ENCODE results near the gene GPR137C. TPM values are rescaled to one million over a fixed set of nuclear protein-coding genes. Genes with fewer than 3 reads are reported as not detected.

Gene GPR137C
- total RNA-seq, 1 donor from 2014 or later = 0.46 TPM

Other genes with a start within 250 kb of the GPR137C start
- gene PTGER2, start 238.5 kb upstream of the GPR137C start, total RNA-seq = 0.46 and 1.4 TPM in 2 replicates
- gene TXNDC16, start 331 bp upstream of the GPR137C start, total RNA-seq = 2.1 and 3.2 TPM in 2 replicates
- gene ERO1A, start 142.7 kb downstream of the GPR137C start, total RNA-seq = 82.7 and 94.5 TPM in 2 replicates
- gene PSMC6, start 154.4 kb downstream of the GPR137C start, total RNA-seq = 61.1 and 98.2 TPM in 2 replicates
- gene STYX, start 177.3 kb downstream of the GPR137C start, total RNA-seq = 11.8 and 12.6 TPM in 2 replicates
- 38.0 and 41.3 TPM in 2 replicates for gene GNPNAT1, start 238.8 kb downstream of the GPR137C start, total RNA-seq